T-helper 2 cell treated with Interferon-gamma antibody and Interleukin-4, amounts not matched to agents 5 μg/mL and 100 μg/mL, for 36 hours (primary cell): ENCODE measurements around the gene PCSK5.

ENCODE experiments used
- DNase-seq: peaks from one replicate; pipeline ENCODE4 v3.0.0; 2021; ENCODE audit warnings: low spot score
- H3K27ac Mint-ChIP-seq: one replicate; pipeline ENCODE4 v1.8.0; 2021; ENCODE audit warnings: mild to moderate bottlenecking, mixed read lengths
- H3K27me3 Mint-ChIP-seq: one replicate; pipeline ENCODE4 v1.8.0; 2021; ENCODE audit warnings: low read depth, mixed read lengths
- H3K36me3 Mint-ChIP-seq: one replicate; pipeline ENCODE4 v1.8.0; 2021; ENCODE audit warnings: low read depth, mixed read lengths
- H3K4me1 Mint-ChIP-seq: one replicate; pipeline ENCODE4 v1.8.0; 2021; ENCODE audit warnings: low read depth, mixed read lengths
- H3K4me3 Mint-ChIP-seq: one replicate; pipeline ENCODE4 v1.8.0; 2022; ENCODE audit warnings: mild to moderate bottlenecking, moderate library complexity, mixed read lengths
- H3K9me3 Mint-ChIP-seq: one replicate; pipeline ENCODE4 v1.8.0; 2021; ENCODE audit warnings: mixed read lengths

PCSK5 gene

GRCh38 chr9:75871624-75872023 lies 18.8 kb upstream of the PCSK5 start:
- Mint-ChIP-seq H3K4me3 (no peak overlapping the region), H3K9me3 (no peaks in the 10 kb centered on the region), H3K27me3 (peaks cover 4% of the 10 kb centered on the region)

GRCh38 chr9:75873712-75874111 lies 16.8 kb upstream of the PCSK5 start:
- no peak for DNase-seq
- no peaks in the 10 kb centered on the region for H3K36me3 Mint-ChIP-seq

More at GRCh38 chr9:75871624-75872023, 18.8 kb upstream of the PCSK5 start:
- Mint-ChIP-seq H3K4me1 (no peaks in the 10 kb centered on the region), H3K27ac (no peak overlapping the region), H3K36me3 (no peaks in the 10 kb centered on the region)
- no peak for DNase-seq

GRCh38 chr9:75876999-75877640 lies 13.4 kb upstream of the PCSK5 start:
- Mint-ChIP-seq H3K27ac (no peak overlapping the region), H3K9me3 (no peaks in the 10 kb centered on the region), H3K4me1 (no peaks in the 10 kb centered on the region), H3K4me3 (no peak overlapping the region), H3K36me3 (no peaks in the 10 kb centered on the region), H3K27me3 (peaks cover 10% of the 10 kb centered on the region)
- no peak for DNase-seq

More at GRCh38 chr9:75873712-75874111, 16.8 kb upstream of the PCSK5 start:
- Mint-ChIP-seq H3K27me3 (peaks cover 4% of the 10 kb centered on the region), H3K9me3 (no peaks in the 10 kb centered on the region), H3K4me1 (no peaks in the 10 kb centered on the region), H3K27ac (no peak overlapping the region), H3K4me3 (no peak overlapping the region)

- Mint-ChIP-seq H3K9me3 (no peaks in the 10 kb centered on the region), H3K36me3 (no peaks in the 10 kb centered on the region), H3K4me1 (no peaks in the 10 kb centered on the region), H3K27ac (no peak overlapping the region), H3K27me3 (peaks cover 8% of the 10 kb centered on the region), H3K4me3 (no peak overlapping the region)
- DNase-seq, result no peak
Observed at GRCh38 chr9:75878488-75878860, 12.0 kb upstream of the PCSK5 start.

- no peak overlapping the region for H3K27ac Mint-ChIP-seq
- no peak for DNase-seq
- H3K9me3 Mint-ChIP-seq, result no peaks in the 10 kb centered on the region
- H3K4me3 Mint-ChIP-seq, result no peak overlapping the region
- H3K4me1 Mint-ChIP-seq, result no peaks in the 10 kb centered on the region
- H3K27me3 Mint-ChIP-seq, result peaks cover 13% of the 10 kb centered on the region
- no peaks in the 10 kb centered on the region for H3K36me3 Mint-ChIP-seq
Observed at GRCh38 chr9:75880618-75881017, 9.9 kb upstream of the PCSK5 start.

- H3K27me3 Mint-ChIP-seq, result peaks cover 15% of the 10 kb centered on the region
- DNase-seq, result no peak
- H3K36me3 Mint-ChIP-seq, result no peaks in the 10 kb centered on the region
- no peaks in the 10 kb centered on the region for H3K4me1 Mint-ChIP-seq
- H3K27ac Mint-ChIP-seq, result no peak overlapping the region
- no peaks in the 10 kb centered on the region for H3K9me3 Mint-ChIP-seq
- H3K4me3 Mint-ChIP-seq, result no peak overlapping the region
Observed at GRCh38 chr9:75881761-75882160, 8.7 kb upstream of the PCSK5 start.

GRCh38 chr9:75885652-75886051 lies 4.8 kb upstream of the PCSK5 start:
- H3K36me3 Mint-ChIP-seq, result no peaks in the 10 kb centered on the region
- peaks cover 34% of the 10 kb centered on the region for H3K27me3 Mint-ChIP-seq
- no peak overlapping the region for H3K27ac Mint-ChIP-seq
- no peak for DNase-seq
- H3K9me3 Mint-ChIP-seq, result no peaks in the 10 kb centered on the region
- H3K4me3 Mint-ChIP-seq, result no peak overlapping the region
- H3K4me1 Mint-ChIP-seq, result peaks cover 9% of the 10 kb centered on the region

- Mint-ChIP-seq H3K4me3 (peak overlapping the region; percentile 89), H3K9me3 (no peaks in the 10 kb centered on the region), H3K27ac (no peak overlapping the region), H3K27me3 (peaks cover 62% of the 10 kb centered on the region), H3K4me1 (peaks cover 19% of the 10 kb centered on the region), H3K36me3 (no peaks in the 10 kb centered on the region)
- DNase-seq, result no peak
Observed at GRCh38 chr9:75889577-75889976, 896 bp upstream of the PCSK5 start.

- DNase-seq, result peak; percentile 11
- H3K27me3 Mint-ChIP-seq, result peaks cover 66% of the 10 kb centered on the region
- H3K4me3 Mint-ChIP-seq, result peak overlapping the region; percentile 89
- no peaks in the 10 kb centered on the region for H3K9me3 Mint-ChIP-seq
- H3K4me1 Mint-ChIP-seq, result peaks cover 19% of the 10 kb centered on the region
- peak overlapping the region; percentile 62 for H3K27ac Mint-ChIP-seq
- no peaks in the 10 kb centered on the region for H3K36me3 Mint-ChIP-seq
Observed at GRCh38 chr9:75889977-75890471, 449 bp upstream of the PCSK5 start.

- Mint-ChIP-seq H3K4me1 (peaks cover 19% of the 10 kb centered on the region), H3K27ac (peak overlapping the region; percentile 49), H3K4me3 (peak overlapping the region; percentile 93), H3K27me3 (peaks cover 64% of the 10 kb centered on the region), H3K36me3 (no peaks in the 10 kb centered on the region), H3K9me3 (no peaks in the 10 kb centered on the region)
- DNase-seq, result peak; percentile 35
Observed at GRCh38 chr9:75891277-75891741, 836 bp downstream of the PCSK5 start.

- H3K27me3 Mint-ChIP-seq, result peaks cover 63% of the 10 kb centered on the region
- H3K36me3 Mint-ChIP-seq, result no peaks in the 10 kb centered on the region
- peak overlapping the region; percentile 93 for H3K4me3 Mint-ChIP-seq
- H3K9me3 Mint-ChIP-seq, result no peaks in the 10 kb centered on the region
- peaks cover 19% of the 10 kb centered on the region for H3K4me1 Mint-ChIP-seq
- peak overlapping the region; percentile 49 for H3K27ac Mint-ChIP-seq
- DNase-seq, result no peak
Observed at GRCh38 chr9:75891771-75892215, 1.3 kb downstream of the PCSK5 start.

GRCh38 chr9:75892216-75892911 lies 1.9 kb downstream of the PCSK5 start:
- no peak overlapping the region for H3K27ac Mint-ChIP-seq
- H3K9me3 Mint-ChIP-seq, result no peaks in the 10 kb centered on the region
- H3K4me1 Mint-ChIP-seq, result peaks cover 19% of the 10 kb centered on the region
- H3K4me3 Mint-ChIP-seq, result peak overlapping the region; percentile 93
- no peak for DNase-seq
- no peaks in the 10 kb centered on the region for H3K36me3 Mint-ChIP-seq
- peaks cover 57% of the 10 kb centered on the region for H3K27me3 Mint-ChIP-seq

GRCh38 chr9:75893106-75893505 lies 2.6 kb downstream of the PCSK5 start:
- Mint-ChIP-seq H3K4me1 (peaks cover 19% of the 10 kb centered on the region), H3K27ac (no peak overlapping the region), H3K36me3 (no peaks in the 10 kb centered on the region), H3K9me3 (no peaks in the 10 kb centered on the region), H3K4me3 (peak overlapping the region; percentile 46), H3K27me3 (peaks cover 53% of the 10 kb centered on the region)
- no peak for DNase-seq

GRCh38 chr9:75894566-75894965 lies 4.1 kb downstream of the PCSK5 start:
- Mint-ChIP-seq H3K27me3 (peaks cover 48% of the 10 kb centered on the region), H3K9me3 (no peaks in the 10 kb centered on the region), H3K27ac (no peak overlapping the region), H3K36me3 (no peaks in the 10 kb centered on the region), H3K4me1 (peaks cover 15% of the 10 kb centered on the region), H3K4me3 (no peak overlapping the region)
- no peak for DNase-seq
